ENCODE measurements around the gene GRM8.

Gene GRM8

GRCh38 chr7:126690848-126691751, 561.6 kb downstream of the GRM8 start:
- Histone ChIP-seq H3K36me3 (no peaks in the 10 kb centered on the region), H3K9me3 (no peaks in the 10 kb centered on the region), H3K4me3 (ENCODE audit: low read depth, low read length) (no peak overlapping the region), H3K4me1 (no peaks in the 10 kb centered on the region), H3K27me3 (no peaks in the 10 kb centered on the region)
- TF ChIP-seq, protein P1, sequence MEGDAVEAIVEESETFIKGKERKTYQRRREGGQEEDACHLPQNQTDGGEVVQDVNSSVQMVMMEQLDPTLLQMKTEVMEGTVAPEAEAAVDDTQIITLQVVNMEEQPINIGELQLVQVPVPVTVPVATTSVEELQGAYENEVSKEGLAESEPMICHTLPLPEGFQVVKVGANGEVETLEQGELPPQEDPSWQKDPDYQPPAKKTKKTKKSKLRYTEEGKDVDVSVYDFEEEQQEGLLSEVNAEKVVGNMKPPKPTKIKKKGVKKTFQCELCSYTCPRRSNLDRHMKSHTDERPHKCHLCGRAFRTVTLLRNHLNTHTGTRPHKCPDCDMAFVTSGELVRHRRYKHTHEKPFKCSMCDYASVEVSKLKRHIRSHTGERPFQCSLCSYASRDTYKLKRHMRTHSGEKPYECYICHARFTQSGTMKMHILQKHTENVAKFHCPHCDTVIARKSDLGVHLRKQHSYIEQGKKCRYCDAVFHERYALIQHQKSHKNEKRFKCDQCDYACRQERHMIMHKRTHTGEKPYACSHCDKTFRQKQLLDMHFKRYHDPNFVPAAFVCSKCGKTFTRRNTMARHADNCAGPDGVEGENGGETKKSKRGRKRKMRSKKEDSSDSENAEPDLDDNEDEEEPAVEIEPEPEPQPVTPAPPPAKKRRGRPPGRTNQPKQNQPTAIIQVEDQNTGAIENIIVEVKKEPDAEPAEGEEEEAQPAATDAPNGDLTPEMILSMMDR (IDR thresholded peaks at IDR 0.05; ENCODE audit: low read depth, low read length), result no peak
- DNase-seq, result no peak

DNA sequence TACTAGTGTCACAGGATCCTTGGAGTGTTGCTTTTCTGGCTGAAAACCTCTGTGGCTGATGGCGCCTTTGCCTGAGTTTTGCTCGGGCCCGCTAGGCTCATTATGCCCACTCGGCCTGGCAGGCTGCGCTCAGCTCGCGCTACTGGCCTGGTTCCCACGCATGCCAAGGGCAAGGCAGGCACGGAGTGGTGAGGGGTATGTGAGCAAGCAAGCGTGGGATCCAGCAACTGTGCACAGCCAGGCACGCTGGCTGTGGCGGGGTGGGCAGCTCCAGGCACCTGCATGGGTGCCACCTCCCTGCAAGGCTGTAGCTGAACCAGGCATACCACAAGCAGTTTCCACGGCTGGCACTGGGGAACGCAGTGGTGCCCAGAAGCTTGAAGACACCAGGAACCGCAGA, 562.6 kb downstream of the GRM8 start:
- no peaks in the 10 kb centered on the region for H3K27me3 ChIP-seq
- H3K36me3 ChIP-seq, result no peaks in the 10 kb centered on the region
- no peak overlapping the region for H3K4me3 ChIP-seq (ENCODE audit: low read depth, low read length)
- H3K9me3 ChIP-seq, result no peaks in the 10 kb centered on the region
- no peak for DNase-seq
- H3K4me1 ChIP-seq, result no peaks in the 10 kb centered on the region
- TF ChIP-seq, protein P1 (IDR thresholded peaks at IDR 0.05; ENCODE audit: low read depth, low read length), result no peak

DNA sequence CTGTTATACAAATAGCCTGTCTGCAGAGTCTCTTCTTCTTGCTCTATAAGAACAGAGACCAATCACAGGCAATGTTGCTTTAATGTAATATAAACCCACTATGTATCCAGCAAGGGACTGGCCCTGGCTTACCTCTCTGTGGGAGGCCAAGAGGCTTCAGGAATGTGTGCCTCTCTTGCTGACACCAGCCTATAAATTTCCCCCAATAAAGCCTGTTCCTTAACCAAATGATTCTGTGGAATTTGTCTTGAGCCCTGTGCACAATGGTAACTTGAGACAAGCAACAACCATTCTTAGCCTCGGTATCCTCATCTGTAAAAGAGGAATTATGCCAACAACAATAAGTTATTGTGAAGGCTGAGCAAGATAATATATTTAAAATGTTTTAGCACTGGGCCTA, 563.7 kb downstream of the GRM8 start:
- H3K36me3 ChIP-seq, result no peaks in the 10 kb centered on the region
- H3K27me3 ChIP-seq, result no peaks in the 10 kb centered on the region
- H3K9me3 ChIP-seq, result no peaks in the 10 kb centered on the region
- no peaks in the 10 kb centered on the region for H3K4me1 ChIP-seq
- DNase-seq, result no peak
- TF ChIP-seq, protein P1 (IDR thresholded peaks at IDR 0.05; ENCODE audit: low read depth, low read length), result no peak
- no peak overlapping the region for H3K4me3 ChIP-seq (ENCODE audit: low read depth, low read length)

GRCh38 chr7:126686474-126686873, 566.3 kb downstream of the GRM8 start:
- no peaks in the 10 kb centered on the region for H3K36me3 ChIP-seq
- no peaks in the 10 kb centered on the region for H3K4me1 ChIP-seq
- TF ChIP-seq, protein P1 (IDR thresholded peaks at IDR 0.05; ENCODE audit: low read depth, low read length), result no peak
- DNase-seq, result no peak
- H3K4me3 ChIP-seq (ENCODE audit: low read depth, low read length), result no peak overlapping the region
- H3K9me3 ChIP-seq, result no peaks in the 10 kb centered on the region
- no peaks in the 10 kb centered on the region for H3K27me3 ChIP-seq

GRCh38 chr7:126685596-126685995, 567.1 kb downstream of the GRM8 start:
- DNase-seq, result no peak
- TF ChIP-seq, protein P1 (IDR thresholded peaks at IDR 0.05; ENCODE audit: low read depth, low read length), result no peak
- Histone ChIP-seq H3K27me3 (no peaks in the 10 kb centered on the region), H3K4me3 (ENCODE audit: low read depth, low read length) (no peak overlapping the region), H3K36me3 (no peaks in the 10 kb centered on the region), H3K9me3 (no peaks in the 10 kb centered on the region), H3K4me1 (no peaks in the 10 kb centered on the region)

- DNase-seq, result no peak
- TF ChIP-seq, protein P1 (IDR thresholded peaks at IDR 0.05; ENCODE audit: low read depth, low read length), result no peak
- Histone ChIP-seq H3K36me3 (no peaks in the 10 kb centered on the region), H3K4me3 (ENCODE audit: low read depth, low read length) (no peak overlapping the region), H3K9me3 (no peaks in the 10 kb centered on the region), H3K27me3 (no peaks in the 10 kb centered on the region), H3K4me1 (no peaks in the 10 kb centered on the region)
These were observed 567.6 kb downstream of the GRM8 start for GRCh38 chr7:126685018-126685573.

Data from BE2C (cell line).